HK-2 (cell line): Measurements from ENCODE around the gene ARHGDIA.

Source experiments
- DNase-seq: peaks from one replicate; pipeline ENCODE4 v3.0.0-alpha.2; 2018; ENCODE audit not compliant: unreplicated experiment

ARHGDIA gene

DNA sequence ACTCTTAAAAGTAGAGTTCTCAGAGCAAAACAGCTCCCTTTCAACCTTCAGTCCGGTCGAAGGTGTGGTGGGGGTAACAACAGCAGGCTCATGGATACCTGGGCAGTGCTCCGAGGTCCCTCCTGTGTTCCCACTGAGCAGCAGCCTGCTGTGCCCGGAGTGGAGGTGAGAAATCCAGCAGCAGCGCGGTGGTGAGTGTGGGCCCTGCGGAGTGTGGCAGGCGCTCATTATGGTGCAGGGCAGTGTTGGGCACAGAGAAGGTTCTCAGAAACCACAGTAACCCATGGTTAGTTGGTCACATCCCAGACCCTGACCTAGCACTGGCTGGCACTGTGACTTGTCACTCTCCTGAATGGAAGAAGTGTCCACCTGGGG, 5.8 kb downstream of the ARHGDIA start:
- no peak for DNase-seq

DNA sequence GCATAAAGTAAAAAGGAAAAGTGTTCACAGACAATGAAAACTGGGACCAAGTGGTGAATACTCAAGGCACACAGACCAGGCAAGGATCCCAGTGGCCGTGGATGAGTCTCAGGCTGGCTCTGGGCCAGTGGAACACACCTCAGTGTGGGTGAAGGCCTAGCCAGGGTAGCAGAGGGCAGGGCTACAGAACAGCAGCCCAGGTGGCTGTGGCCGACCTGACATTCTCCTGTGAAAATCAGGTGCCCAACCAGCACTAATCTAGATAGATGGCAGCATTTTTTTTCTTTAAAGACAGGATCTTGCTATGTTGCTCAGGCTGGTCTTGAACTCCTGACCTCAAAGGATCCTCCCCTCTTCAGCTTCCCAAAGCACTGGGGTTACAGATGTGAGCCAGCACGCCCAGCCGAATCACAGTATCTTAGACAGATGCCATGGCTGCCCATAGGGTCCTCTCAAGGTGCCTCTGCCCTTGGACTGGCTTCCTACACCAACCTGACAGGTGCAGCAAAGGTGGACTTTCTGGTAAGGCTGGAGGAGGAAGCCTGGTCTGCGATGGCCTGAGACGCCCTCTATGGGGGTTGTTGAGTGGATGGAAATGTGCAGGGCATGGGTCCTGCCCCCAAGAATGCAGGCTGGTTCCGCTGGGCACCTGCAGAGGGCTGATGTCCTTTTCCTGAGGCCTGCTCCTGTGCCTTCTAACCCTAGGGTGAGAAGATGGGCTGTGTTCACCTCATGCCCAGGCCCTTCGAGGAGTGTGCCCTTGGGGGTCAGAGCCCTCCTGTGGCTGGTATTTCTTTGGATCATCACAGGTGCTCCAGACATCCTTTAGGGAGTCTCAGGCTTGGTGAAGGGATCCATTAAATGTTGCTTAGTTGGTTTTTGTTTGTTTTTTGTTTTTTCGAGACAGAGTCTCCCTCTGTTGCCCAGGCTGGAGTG, 7.0 kb downstream of the ARHGDIA start:
- DNase-seq, result no peak

DNA sequence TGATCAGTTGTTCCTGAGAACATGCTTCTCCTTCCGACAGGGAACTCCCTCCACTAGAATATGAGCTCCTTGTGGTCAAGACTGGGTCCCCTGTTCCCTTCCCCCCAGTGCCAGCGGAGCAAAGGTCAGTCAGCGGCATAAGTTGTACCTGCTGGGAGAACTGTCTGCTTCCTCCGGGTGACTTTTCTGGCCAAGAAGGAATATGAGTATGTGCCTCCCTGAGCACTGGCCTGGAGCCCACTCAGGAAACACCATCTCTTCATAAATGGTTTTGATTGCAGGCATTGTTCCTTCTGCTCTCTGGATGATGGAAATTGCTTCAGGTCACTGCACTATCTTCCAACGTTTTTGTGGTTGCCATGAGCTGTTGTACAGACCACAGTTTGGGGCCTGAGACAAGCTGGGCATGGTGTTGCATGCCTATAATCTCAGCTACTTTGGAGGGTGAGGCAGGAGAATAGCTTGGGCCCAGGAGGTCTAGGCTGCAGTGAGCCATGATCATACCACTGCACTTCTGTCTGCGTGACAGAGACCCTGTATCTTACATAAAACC, 7.9 kb downstream of the ARHGDIA start:
- DNase-seq, result no peak

- peak; percentile 99 for DNase-seq
These were observed 10.2 kb downstream of the ARHGDIA start for GRCh38 chr17:81860756-81861568.

GRCh38 chr17:81859906-81860755, 11.0 kb downstream of the ARHGDIA start, which contains the start of gene P4HB:
Gene P4HB (minus strand): TSS chr17:81860535. CDS start chr17:81860471, 64 bp downstream.
- no peak for DNase-seq

GRCh38 chr17:81858967-81859905, 11.9 kb downstream of the ARHGDIA start:
- DNase-seq, result no peak

- no peak for DNase-seq
These were observed 12.8 kb downstream of the ARHGDIA start for GRCh38 chr17:81858170-81858966.

GRCh38 chr17:81854974-81855774, 16.0 kb downstream of the ARHGDIA start:
- no peak for DNase-seq

DNA sequence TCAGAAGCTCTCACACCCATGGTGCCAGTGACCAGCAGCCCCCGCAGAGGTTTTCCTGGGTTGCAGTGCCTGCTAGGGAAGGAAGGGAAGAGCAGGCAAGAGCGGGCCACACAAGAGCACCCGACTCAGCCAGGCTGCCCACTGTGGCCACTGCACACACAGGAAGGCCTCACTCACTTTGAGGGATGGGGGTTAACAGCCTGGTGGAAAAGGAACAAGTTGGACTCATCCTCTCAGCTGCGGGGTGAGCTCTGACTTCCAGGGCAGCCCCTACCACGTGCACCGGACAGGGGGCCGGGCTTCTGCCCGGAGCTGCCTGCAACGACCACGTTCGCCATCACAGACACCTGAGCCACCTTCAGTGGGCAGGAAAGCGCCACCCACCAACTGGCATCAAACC, 18.9 kb downstream of the ARHGDIA start:
- no peak for DNase-seq

DNA sequence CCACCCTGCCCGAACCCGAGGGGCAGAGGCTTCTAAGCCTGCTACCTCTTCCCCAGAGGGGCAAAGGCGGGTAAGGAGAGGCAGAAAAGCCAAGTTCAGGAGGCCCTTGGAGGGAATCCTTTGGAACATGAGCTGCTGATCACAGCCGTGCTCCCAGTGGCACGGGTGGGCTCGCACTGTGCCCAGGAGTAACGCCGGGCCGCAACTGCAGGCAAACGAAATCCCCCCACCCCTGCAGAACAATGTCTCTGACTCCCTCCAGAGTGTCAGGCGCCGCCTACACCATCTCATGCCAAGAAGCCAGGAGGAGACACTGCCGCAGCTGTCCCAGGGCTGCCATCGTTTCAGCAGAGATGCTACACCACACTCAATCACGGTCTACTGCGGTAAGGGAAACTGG, 19.7 kb downstream of the ARHGDIA start:
- DNase-seq, result no peak

DNA sequence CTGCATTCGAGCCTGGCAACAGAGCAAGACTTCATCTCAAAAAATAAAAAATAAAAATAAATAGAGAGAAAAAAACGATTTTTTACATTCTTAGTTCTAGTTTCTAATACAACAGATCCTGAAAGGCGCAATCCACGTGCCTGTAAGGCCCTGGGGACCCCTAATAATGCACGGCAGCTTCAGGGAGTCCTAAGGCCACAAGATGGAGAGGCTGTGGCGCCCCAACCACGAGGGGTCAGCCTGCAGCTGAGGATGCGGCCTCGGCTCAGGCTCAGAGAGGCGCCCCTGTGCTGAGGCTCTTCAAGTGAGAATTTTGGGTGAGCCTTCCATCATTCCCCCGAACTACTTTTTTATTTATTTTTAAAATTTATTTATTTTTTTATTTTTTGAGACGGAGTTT, 21.7 kb downstream of the ARHGDIA start:
- no peak for DNase-seq

DNA sequence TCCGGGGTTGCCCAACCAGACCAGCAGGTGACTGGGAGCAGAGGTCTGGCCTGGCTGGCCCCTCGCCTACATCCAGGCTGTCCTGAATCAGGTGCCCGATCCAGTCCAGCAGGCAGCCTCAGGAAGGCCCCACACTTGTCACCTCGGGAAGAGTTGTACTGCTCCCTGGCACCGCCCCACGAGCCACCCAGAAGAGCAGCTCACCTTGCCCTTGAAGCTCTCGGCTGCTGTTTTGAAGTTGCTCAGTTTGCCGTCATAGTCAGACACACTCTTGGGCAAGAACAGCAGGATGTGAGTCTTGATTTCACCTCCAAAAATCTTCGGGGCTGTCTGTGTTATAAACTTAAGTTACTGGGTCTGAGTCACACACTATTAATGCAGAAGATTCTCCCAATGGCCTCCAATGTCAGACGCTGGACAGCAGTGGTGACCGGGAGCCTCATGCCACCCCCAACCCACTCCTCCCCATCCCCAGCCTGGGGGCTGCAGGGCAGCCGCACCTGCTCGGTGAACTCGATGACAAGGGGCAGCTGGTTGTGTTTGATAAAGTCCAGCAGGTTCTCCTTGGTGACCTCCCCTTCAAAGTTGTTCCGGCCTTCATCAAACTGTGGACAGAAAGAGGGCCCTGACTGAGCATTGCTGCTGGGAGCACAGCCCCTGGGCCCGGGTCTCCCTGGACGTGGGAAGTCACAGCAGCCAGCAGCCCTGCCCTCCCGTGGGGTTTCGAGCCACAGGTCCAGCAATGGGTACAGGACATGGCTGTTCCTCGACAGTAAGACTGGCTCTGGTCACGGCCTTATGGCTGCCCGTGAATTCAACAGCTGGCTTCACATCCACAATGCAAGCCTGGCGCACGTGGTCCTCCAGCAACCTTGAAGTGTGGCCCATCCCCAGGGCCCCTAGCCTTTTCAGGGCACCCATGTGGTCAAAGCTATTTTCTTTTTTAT, 24.1 kb downstream of the ARHGDIA start:
- DNase-seq, result no peak

DNA sequence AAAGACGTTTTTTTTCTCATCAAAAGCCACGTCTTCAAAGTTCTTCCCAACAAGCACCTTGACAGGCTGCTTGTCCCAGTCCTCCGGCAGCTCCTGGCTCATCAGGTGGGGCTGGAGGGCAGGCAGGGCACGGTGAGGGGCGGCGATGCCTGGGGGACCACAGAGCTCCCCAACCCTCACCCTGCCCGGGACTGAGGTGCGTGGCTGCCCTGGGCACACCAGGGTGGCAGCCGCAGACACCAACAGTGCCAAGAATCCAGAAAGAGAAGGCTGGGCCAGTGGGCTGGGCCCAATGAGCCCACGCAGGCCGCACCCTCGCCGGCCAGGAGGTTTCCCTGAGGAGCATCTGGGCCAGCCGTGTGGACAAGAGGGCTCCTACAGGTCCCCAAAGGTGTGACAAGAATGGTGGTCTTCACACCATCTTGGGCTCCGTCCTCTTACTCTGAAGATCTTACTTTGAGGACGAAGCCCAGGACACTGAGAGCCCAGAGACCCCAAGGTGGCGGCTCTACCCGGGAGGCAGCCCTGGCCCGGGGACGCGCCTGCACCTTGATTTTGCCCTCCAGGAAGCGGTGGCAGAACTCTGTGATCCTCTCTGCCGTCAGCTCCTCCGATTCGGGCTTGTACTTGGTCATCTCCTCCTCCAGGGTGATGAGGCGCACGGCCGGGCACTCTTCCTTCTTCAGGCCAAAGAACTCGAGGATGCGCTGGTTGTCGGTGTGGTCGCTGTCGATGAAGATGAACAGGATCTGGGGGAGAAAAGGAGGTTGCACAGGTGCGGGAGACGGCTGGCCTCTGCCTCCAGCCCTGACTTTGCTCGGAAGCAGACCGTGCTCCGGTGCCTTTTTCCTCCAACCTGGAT, 25.0 kb downstream of the ARHGDIA start:
- no peak for DNase-seq

GRCh38 chr17:81845361-81845760, 25.8 kb downstream of the ARHGDIA start:
- DNase-seq, result no peak

GRCh38 chr17:81844887-81845286, 26.2 kb downstream of the ARHGDIA start:
- DNase-seq, result no peak

DNA sequence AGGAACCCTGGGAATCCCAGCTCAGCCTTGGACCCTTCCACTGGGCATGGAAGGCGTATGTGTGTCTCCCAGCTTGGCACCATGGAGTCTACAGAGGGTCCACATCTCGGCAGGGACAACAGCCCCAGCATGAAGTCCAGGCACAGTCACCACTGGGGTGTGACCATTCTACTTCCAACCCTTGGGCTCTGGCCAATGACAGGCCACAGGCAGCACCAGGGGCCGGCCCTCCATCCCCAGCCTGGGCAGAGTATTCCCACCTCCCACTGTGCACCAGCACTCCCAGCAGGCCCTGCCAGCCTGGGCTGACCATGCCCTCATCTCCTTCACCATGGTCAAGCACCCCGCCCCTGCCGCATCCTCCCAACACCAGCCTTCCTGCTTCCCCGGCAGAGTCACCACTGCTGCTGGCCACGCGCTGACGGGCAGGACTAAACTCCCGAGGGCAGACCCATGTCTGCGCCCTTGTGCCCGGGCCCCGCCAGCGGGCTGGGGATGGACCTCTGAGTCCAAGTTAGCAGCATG, 26.7 kb downstream of the ARHGDIA start:
- no peak for DNase-seq
